GM12873 (cell line): ENCODE measurements around the gene OPRL1.

Experiments used
- CTCF ChIP-seq: IDR thresholded peaks from 2 replicates; pipeline ENCODE4 v1.5.1; 2012; ENCODE audit warnings: low read depth, mild to moderate bottlenecking, moderate library complexity, low read length, control low read depth; ENCODE audit not compliant: insufficient read depth; ENCODE audit errors: missing control alignments

Gene OPRL1

DNA sequence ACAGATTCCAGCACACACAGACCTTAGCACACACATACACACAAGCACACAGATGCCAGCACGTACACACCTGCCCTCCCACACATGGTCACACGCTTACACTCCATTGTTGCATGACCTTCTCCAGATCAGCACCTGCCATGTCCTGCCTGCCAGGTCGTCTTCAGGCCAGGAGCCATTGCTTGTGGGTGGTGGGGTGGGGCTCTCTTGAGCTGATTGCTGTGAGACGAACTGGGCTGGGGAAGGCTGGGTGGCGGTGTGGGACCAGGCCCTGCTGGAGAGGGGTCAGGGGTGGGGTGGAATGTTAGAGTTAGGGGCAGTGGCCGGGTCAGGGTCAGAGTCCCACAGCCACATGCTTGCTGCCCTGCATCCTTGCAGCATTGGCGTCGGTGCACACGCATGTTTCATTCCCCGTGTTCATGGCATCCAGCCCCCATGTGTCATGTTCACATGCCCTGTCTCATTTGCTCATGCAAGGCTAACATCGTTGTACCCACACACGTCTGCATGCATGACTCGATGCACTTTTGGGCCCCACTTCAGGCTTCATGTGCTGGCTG is 34.0 kb downstream of the OPRL1 start:
- no peak for TF ChIP-seq CTCF

DNA sequence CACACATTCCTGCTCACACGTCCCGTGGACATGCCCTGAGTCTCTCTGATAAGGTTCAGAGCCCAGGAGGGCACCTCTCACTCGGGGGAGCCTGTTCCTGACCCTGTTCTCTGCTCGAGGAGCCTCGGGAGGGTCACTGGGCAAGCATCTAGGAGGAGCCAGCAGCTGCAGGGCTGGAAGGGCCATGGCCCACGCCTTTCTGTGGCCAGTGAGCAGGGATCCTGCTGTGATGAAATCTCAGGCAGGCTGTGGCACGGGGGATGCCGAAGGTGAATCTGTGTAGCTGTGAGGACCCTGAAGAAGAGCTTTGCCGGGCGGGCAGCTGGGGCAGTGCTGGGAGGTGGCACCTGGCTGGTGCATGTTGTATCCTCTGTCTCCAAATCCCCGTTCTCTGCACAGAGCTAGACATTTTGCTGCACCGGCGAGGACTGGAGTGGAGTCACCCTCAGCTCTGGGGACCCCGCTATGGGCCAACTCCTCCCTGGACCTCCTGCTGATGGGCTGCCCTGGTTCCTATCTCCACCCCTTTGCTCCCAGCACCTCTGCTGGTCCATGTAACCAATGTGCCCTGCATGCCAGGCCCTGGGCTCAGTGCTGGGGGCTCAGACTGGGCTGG is 34.6 kb downstream of the OPRL1 start:
- TF ChIP-seq CTCF = no peak

- no peak for TF ChIP-seq CTCF
Measured at GRCh38 chr20:64115171-64115911, 35.5 kb downstream of the OPRL1 start.

GRCh38 chr20:64116016-64116415 is 36.1 kb downstream of the OPRL1 start:
- no peak for TF ChIP-seq CTCF

DNA sequence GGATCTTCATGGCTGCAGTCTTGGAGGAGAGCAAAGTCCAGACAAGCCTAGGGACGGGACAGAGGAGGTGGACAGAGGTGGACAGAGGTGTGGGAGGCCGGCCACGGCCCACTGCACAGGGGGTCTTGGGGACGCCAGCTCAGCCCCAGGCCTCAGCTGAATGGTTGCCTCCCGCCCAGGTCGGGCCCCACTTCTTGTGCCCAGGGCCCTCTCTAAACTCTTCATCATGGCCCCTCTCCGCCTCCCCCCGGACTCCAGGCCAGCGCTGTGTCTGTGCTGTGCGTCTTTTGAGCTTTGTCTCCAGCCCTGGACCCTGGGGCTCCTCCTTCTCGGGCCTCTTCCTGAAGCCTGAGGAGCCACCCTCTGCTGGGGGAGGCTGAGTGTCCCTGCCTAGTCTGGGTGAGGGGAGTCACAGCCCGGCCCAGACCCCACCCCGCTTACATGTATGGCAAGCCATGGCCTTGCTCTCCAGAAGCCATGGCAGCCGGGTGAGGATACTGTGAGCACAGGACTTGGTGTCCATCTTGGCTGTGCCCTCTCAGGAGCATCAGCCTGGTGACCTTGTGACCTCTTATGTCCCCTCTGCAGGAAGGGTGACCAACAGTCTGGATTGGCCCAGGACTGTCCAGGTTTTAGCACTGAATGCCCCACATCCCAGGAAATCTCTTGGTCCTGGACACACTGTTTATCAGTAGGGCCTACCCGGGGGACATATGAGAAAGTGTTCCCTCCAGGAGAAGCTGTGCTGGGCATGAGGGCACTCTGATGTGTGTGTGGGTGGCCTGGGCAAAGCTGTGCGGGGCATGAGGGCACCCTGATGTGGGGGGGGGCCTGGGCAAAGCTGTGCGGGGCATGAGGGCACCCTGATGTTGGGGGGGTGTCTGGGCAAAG is 36.9 kb downstream of the OPRL1 start:
- TF ChIP-seq CTCF = no peak

DNA sequence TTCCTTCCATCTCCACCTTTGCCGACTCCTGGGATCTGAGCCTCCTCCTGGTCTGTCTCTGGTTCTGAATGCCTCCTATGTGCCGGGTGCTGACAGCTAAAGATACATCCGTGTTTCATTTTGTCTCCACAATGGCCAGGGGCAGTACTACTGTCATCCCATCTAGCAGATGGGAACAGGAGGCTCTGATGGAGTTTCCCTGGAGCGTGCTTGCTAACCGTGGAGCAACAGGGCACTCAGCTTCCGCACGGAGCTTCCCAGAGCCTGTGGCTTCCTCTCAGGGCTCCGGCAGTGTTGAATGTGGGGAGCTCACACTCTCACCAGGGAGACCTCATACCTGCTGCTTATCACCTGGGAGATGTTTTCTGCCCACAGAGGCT is 39.4 kb downstream of the OPRL1 start:
- TF ChIP-seq CTCF = no peak
